Right renal pelvis (tissue), 4 donors: ENCODE data around the gene CREB3L1. TPM values are rescaled to one million over a fixed set of nuclear protein-coding genes. Genes with fewer than 3 reads are reported as not detected.

Experiments used
- DNase-seq, 4 donors: peaks; one replicate each; pipeline ENCODE4 v3.0.0-alpha.2; 2013; ENCODE audit warnings: low read depth in 4 of 4, low spot score in 3 of 4, missing footprints in 1 of 4
- polyA plus RNA-seq, 4 donors: library from polyadenylated mRNA; unstranded; fragments of 120-200 nt; gene quantifications; one replicate each; pipeline ENCODE4 v1.2.1, GENCODE V29; 2013; ENCODE audit not compliant: insufficient read length in 4 of 4

CREB3L1 gene
- polyA plus RNA-seq, 4 donors = 15.2 to 22.1 (median 17.7) TPM

DNA sequence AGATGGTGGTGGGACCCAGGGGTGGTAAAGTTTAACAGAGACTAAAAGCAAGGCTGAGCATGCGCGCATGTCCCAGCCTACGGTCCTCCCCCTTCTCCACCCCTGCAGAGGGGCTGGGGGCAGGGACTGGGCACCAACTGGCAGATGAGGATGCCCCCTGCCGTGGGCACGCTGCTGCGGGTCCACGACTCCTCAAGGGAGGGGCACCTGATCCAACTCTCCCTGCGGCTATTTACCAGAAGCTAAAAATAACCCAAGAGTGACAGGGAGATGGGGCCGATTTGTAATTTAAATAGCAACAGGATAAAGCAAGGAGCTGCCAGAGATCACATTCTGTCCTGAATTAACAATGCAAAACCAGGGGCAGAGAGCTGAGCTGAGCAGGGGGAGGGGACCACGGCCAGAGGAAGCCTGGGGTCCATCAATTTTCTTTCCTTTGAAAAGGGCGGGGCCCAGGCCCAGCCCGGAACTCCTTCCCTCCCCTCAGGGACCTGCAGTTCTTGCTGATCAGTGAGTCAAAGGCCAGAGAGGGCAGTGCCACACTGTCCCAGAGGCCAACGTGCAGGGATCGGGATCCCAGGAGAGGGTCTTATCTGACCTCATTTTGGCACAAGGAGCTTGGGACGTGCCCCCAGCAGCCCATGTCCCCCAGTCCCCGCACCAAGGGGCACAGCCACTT, 61.7 kb downstream of the CREB3L1 start:
- no peak for DNase-seq

DNA sequence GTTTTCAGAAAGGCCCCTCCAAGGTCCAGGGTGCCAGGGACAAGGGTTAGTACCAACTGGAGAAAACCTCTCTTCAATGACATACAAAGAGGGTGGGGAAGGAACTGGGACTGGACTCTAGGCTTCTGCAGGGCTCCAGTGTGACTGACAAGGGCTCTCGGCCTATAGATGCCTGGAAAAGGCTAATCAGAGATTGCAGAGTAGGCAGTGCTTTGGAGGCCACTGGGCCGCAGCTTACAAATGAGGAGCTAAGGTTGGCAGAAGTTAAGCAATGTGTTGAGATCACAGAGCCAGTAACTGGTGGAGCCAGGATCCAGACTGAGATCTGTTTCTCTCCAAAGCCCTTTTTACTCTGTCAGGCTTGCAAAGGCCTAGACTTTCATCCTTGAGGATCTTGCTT, 62.4 kb downstream of the CREB3L1 start:
- DNase-seq = no peak

DNA sequence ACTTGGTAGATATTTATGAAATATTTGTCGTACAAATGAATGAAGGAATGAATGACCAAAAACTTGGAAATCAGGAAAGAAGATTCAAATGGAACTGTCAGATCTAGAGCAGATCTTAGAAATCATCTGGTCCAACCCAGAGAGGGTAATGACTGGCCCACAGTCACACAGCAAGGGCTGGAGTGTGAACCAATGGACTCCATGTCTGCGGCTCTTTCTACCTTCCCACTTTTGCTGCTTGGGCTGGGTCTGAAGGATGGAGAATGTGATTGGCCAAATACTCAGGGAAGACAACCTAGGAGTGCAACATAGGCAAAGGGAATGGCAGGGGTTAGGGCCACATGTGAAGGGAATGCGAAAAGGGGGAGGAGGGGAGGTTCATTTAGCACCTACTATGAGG, 64.0 kb downstream of the CREB3L1 start:
- no peak for DNase-seq

DNA sequence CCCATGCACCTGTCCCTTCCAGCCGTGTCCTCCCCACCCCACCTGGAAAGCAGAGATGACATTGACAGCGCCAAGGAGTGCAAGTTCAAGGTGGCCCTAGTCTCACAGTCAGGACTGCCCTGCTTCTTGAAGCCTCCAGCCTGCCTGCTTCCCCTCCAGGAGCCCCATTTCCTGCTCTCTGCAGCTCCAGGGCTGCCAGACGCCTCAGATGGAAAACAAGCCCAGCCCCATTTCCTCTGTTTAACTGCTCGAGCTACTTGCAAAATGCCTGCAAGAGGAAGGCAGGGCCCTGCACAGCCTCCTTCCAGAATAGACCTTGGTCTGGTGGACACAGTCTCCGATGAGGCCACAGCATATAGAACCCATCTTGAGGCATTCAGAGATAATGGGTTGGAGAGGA, 64.8 kb downstream of the CREB3L1 start:
- DNase-seq = peak in 1 of 4 donors; percentile 60

DNA sequence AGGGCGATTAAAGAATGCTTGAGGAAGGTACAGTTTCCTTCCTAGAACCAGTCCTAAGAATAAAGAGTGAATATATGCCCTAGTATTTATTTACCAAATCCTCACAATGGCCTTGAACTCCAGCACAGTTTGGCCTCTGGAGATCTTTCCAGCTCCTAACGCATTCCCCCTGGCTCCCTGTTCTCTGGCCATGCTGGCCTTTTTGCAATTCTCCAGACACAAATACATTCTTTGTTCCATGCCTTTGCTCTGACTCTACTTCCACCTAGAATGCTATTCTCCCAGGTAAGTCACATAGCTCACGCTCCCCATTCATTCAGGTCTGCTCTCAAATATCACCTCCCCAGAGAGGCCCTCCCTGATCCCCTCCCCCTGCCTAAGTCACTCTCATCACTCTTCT, 66.1 kb downstream of the CREB3L1 start:
- DNase-seq = no peak

GRCh38 chr11:46345131-46345597, 67.7 kb downstream of the CREB3L1 start:
- DNase-seq = no peak

- no peak for DNase-seq
Observed at GRCh38 chr11:46345881-46346484, 68.5 kb downstream of the CREB3L1 start.

DNA sequence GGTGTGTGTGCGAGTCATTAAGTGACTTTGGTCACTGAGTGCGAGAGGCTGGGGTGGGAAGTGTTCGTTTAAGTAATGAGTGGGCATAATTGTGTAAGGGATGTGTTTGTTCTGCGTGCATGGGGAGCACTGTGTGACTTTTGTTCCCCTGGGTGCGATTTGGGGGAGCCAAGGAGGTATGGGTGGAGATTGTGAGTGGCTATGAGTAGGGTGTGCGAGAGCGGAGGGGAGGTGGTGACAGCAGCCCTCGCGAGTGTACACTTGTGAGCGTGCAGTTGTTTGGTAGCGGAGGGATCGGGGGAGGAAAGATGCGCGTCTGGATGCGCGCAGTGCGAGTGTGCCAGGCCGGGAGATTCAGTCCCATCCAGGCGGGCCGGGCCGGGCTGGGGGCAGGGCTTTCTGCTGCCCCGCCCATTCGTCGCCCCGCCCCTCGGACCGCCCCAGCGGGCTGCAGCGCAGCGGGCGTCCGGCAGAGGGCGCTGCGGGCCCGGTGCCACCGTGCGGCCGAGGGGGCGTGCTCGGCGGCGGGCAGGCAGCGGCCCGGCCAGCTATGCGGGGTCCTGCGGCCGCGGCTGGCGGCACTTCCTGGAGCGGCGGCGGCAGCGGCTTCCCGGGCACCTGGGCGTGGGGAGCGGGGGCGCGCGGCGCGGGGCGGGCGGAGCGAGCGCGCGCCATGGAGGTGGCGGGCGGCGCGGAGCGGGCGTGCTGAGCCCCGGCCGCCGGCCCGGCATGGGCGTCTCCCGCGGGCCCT, 69.6 kb downstream of the CREB3L1 start, which contains the start of gene DGKZ:
TSS of gene DGKZ (plus strand) at position 578 of the 751 bp plus-strand sequence. CDS start 197 bp downstream, outside the sequence.
- DNase-seq = peak in 2 of 4 donors; percentile 57 to 72

GRCh38 chr11:46347637-46348311, 70.3 kb downstream of the CREB3L1 start:
- DNase-seq = no peak

DNA sequence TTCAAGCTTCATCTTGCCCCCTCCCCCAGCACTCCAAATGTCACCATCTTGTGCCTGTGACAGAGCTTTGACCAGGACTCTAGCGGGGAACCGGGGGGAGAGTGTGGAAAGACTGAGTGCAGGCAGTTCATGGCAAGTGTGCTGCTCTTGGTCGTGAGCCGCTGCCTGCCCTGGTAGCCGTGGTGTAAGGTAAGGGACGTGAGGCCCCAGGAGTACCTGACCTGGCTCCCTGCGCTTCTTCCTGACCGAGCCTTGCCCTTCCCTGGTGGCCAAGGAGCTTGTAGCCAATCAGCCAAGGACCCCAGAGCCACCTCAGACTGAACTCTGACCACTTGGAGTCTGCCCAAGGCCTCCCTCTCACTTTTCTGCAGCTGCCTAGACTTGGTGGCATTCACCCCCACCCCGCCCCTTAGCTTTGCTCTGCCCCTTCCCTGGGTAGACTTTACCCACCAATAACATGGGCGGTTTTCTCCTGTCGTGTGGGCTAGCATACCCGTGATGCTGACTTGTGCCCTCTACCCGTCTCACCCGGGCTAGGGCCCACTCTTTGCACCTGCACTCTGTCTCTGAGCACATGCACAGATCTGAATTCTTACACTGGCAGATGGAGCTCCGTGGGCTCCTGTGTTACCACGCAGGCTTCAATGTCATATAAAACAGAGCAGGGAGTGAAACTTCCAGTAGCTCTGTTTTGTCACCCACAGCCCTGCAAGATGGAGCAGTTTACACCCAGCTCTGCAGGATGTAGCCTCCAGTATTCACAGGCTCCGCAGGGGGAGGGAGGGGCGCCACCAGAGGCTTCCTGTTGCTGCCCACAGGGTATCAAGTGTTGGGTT, 71.3 kb downstream of the CREB3L1 start:
- no peak for DNase-seq

DNA sequence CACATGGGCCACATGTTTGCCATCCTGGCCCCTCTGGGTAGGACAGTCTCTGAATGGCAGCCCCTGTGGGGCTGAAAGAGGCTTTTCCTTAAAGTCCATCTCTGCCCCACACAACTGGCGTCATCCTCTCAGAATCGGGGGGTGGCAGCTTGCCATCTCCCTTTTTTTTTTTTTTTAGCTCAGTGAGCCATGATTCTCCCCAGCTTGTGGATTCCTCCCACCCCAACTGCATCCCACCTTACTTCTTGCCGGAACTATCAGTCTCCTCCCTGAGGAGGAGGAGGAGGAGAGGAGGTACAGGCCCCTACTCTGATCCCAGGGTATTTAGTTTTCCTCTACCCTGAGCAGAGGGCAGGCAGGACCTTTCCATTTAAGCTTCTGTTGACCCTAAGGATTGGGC, 73.2 kb downstream of the CREB3L1 start:
- no peak for DNase-seq

GRCh38 chr11:46351148-46351547, 73.7 kb downstream of the CREB3L1 start:
- no peak for DNase-seq

DNA sequence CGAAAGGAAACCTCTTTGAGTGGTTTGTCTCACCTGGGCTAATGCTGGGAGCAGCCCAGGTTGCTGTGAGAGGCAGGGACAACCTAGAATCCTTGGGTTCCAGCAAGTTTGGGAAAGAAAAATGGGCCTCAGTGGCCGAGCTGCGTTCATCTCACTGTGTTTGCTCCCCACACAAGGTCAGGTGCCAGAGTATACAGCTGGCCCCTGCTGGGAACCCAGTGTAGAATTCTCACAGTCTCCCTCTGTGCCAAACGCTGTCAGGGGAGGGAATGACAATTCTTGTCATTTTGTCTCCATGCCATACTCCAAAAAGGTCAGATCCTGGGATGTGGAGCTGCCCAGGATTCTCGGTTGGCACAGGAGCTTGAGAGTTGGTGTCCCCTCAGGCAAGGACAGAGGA, 74.1 kb downstream of the CREB3L1 start:
- no peak for DNase-seq

- DNase-seq = no peak
Observed at GRCh38 chr11:46352063-46352841, 74.8 kb downstream of the CREB3L1 start.

GRCh38 chr11:46353698-46354097, 76.2 kb downstream of the CREB3L1 start:
- DNase-seq = no peak

DNA sequence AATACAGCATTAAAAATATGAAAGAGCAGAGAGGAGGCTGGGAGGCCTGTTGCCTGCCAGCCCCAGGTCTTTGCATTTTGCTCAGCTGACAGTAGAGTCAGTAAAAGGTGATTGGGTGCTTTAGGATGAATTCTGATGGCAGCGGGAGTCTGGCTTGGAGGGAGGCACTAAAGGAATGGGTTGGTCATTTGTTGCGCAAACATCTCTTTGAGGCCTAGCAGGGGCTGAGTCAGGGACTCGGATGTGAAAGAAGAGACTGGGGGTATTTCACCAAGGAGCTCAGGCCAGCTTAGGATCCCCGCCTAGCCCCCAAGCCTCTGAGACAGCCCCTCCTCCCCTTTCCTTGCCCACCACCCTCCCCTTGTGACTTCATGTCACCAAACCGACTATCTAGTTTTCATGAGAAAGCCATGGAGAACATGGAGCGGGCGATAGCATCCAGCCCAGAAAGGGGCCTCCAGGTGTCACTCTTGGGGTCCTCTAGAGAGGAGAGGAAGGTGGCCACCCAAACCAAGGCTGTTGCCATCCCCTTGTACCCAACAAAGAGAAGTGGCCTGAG, 79.5 kb downstream of the CREB3L1 start:
- no peak for DNase-seq

- no peak for DNase-seq
Observed at GRCh38 chr11:46357483-46357936, 80.0 kb downstream of the CREB3L1 start.

DNA sequence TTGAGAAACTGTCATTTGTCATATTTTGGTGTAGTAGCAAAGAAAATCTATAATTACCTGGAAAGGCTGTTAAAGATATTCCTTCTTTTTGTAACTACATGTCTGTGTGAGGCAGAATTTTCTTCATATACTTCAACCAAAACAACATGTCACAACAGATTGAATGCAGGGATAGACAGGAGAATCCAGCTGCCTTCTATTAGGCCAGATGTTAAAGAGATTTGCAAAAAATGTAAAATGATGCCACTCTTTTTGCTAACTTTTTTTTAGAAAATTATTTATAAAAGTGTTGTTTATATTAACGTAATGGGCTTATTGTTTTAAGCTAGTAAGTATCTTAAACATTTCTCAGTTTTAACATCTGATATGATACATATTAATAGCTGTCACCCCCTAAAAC, 82.5 kb downstream of the CREB3L1 start:
- DNase-seq = no peak

- DNase-seq = no peak
Observed at GRCh38 chr11:46360878-46361277, 83.4 kb downstream of the CREB3L1 start.
